Lower leg skin (tissue), 4 donors: ENCODE measurements around the gene CGB7. TPM values are rescaled to one million over a fixed set of nuclear protein-coding genes. Genes with fewer than 3 reads are reported as not detected.

Experiments used
- DNase-seq, 2 donors: peaks; one replicate each; pipeline ENCODE4 v3.0.0-alpha.2; 2019; ENCODE audit warnings: low spot score in 2 of 2
- H3K4me3 ChIP-seq: fragments of 200-600 bp; sonication (generic); 2 replicates; pipeline ENCODE4 v1.5.1; 2017; ENCODE audit warnings: mild to moderate bottlenecking, low read depth; ENCODE audit not compliant: poor library complexity, severe bottlenecking
- CTCF ChIP-seq, 3 donors: fragments of 450-650 bp; IDR thresholded peaks; one replicate each; pipeline ENCODE4 v1.5.1; 2016; ENCODE audit warnings: antibody characterized with exemption in 3 of 3, mild to moderate bottlenecking in 3 of 3, moderate library complexity in 2 of 3
- POLR2A ChIP-seq, 2 donors: fragments of 450-650 bp; IDR thresholded peaks; one replicate each; pipeline ENCODE4 v1.6.1; 2016 to 2017; ENCODE audit warnings: antibody characterized with exemption in 2 of 2, mild to moderate bottlenecking in 1 of 2, moderate library complexity in 1 of 2
- WGBS, 2 donors: methylation state at CpG; one replicate each; pipeline ENCODE4 v1.1.5; 2018; 5-methylcytosine and 5-hydroxymethylcytosine counted together
- intact Hi-C: fragments of 100-400 bp; cut with DNase I; formaldehyde crosslinking; loops from one replicate; pipeline ENCODE4 v1.15.0; 2023; ENCODE audit warnings: low total_unique reads
- total RNA-seq, 4 donors: library from RNA; depleted of rRNA; stranded (reverse); fragments of >200 nt; gene quantifications; one replicate each; pipeline ENCODE4 v1.1.0, GENCODE V29; 2016

The CGB7 gene
- total RNA-seq, 4 donors from 2014 or later = 1.0 to 8.8 (median 2.2) TPM

GRCh38 chr19:49017666-49018351 lies 39.7 kb downstream of the CGB7 start:
- peak overlapping the region; percentile 3 for H3K4me3 ChIP-seq
- DNase-seq = no peak
- intact Hi-C loops = no loop called here
- 0 to 1% methylated on average over 4 to 41 of the region's 62 CpGs for WGBS, 2 donors
- TF ChIP-seq POLR2A (IDR thresholded peaks at IDR 0.05) (no peak), CTCF (IDR thresholded peaks at IDR 0.05) (no peak)

GRCh38 chr19:49017041-49017665 lies 40.4 kb downstream of the CGB7 start, which contains the start of gene LHB:
Gene LHB (minus strand): TSS chr19:49017091. CDS start chr19:49017081, 10 bp downstream.
- peak within 1 kb of the TSS; percentile 3 for H3K4me3 ChIP-seq
- intact Hi-C loops = no loop called here
- DNase-seq = no peak
- TF ChIP-seq CTCF (IDR thresholded peaks at IDR 0.05) (no peak), POLR2A (IDR thresholded peaks at IDR 0.05) (no peak)
- WGBS, 2 donors = 71 to 88% methylated on average over 14 to 17 of the region's 17 CpGs

- 85 to 88% methylated on average over 8 to 17 of the region's 29 CpGs for WGBS, 2 donors
- TF ChIP-seq CTCF (IDR thresholded peaks at IDR 0.05) (no peak), POLR2A (IDR thresholded peaks at IDR 0.05) (no peak)
- intact Hi-C loops = no loop called here
These were observed 41.3 kb downstream of the CGB7 start for GRCh38 chr19:49016067-49016839.

GRCh38 chr19:49014870-49015255 lies 42.7 kb downstream of the CGB7 start:
- TF ChIP-seq CTCF (IDR thresholded peaks at IDR 0.05) = no peak
- no peak for TF ChIP-seq POLR2A (IDR thresholded peaks at IDR 0.05)
- DNase-seq = no peak
- 93 to 94% methylated on average over 18 of the region's 18 CpGs for WGBS, 2 donors
- intact Hi-C loops = no loop called here
- no peak overlapping the region for H3K4me3 ChIP-seq

More at GRCh38 chr19:49016067-49016839, 41.3 kb downstream of the CGB7 start:
- no peak overlapping the region for H3K4me3 ChIP-seq
- DNase-seq = no peak

GRCh38 chr19:49014123-49014869 lies 43.3 kb downstream of the CGB7 start:
- no peak overlapping the region for H3K4me3 ChIP-seq
- WGBS, 2 donors = 89 to 91% methylated on average over 28 to 32 of the region's 32 CpGs
- no peak for TF ChIP-seq CTCF (IDR thresholded peaks at IDR 0.05)
- TF ChIP-seq POLR2A (IDR thresholded peaks at IDR 0.05) = no peak
- intact Hi-C loops = no loop called here
- DNase-seq = no peak
